Measurements from ENCODE around the gene SPOUT1. TPM values are rescaled to one million over a fixed set of nuclear protein-coding genes. Genes with fewer than 3 reads are reported as not detected.
A peak's percentile ranks its signal among the peaks of the same experiment; 100 is the strongest.
"Not testable (repeated sequence)": the region's sequence is repeated elsewhere in the genome, so short reads cannot be mapped to it uniquely, and the experiment has no call there.

Gene SPOUT1
- polyA plus RNA-seq (2011; rRNA removed) (24.3 and 25.8 TPM in 2 replicates), polyA plus RNA-seq (2017; fragmentation: RNase III; extraction: RNeasy Plus Mini Kit Qiagen cat#74134 plus additional on column Dnase treatment) (19.1 to 28.5 TPM (median 26.9 TPM) in 3 replicates), polyA minus RNA-seq (2011; rRNA and poly(A)+ RNA removed) (30.7 and 52.8 TPM in 2 replicates)
- polyA plus RNA-seq (2012; cell fraction: cytosol; rRNA removed), result 48.7 and 53.3 TPM in 2 replicates
- 139 and 144 TPM in 2 replicates for polyA plus RNA-seq (2012; cell fraction: nucleus; rRNA removed)

GRCh38 chr9:128829477-128830251 is at the start of gene SPOUT1:
TSS of gene SPOUT1 (minus strand) at chr9:128829794. CDS start at chr9:128829780, 14 bp downstream.
- 3% methylated on average over 36 of the region's 56 CpGs for WGBS (ENCODE audit: missing lambda C conversion rate)
- peak within 1 kb of the TSS; percentile 84 for H3K4me3 ChIP-seq
- H3K4me2 ChIP-seq, result peak within 1 kb of the TSS; percentile 80
- H3K4me1 ChIP-seq, result peaks cover 5% of the 10 kb centered on the region; the same call in 1 of the 3 replicates
- H3K27ac ChIP-seq, result peak within 1 kb of the TSS; percentile 83 to 94
- POLR2A ChIA-PET, result interaction anchor here (0.6 to 1.4 kb wide), 7 partner anchors 9 to 687 kb away, joined by 3 to 24 read pairs (median 4); partner anchors contain the start of gene ENDOG
- CTCF ChIA-PET, result interaction anchor here (0.5 to 1.2 kb wide), 6 partner anchors 10 to 194 kb away, joined by 3 to 12 read pairs (median 3); partner anchors contain the start of gene ENDOG
- DNase-seq (ENCODE audit: low read depth in 1 of 2, low spot score in 1 of 2) (peak; percentile 91 to 97), ATAC-seq (peak; percentile 95 to 97), FAIRE-seq (peak; percentile 54)
- H3K9me3 ChIP-seq, result no peaks in the 10 kb centered on the region
- no peak for TF ChIP-seq CBX2 (IDR thresholded peaks at IDR 0.05; ENCODE audit: borderline replicate concordance, low read depth)
- peak; percentile 91 for TF ChIP-seq POLR2A (IDR thresholded peaks at IDR 0.05; ENCODE audit: low read length)
- peak; percentile 58; the same call in 1 of the 2 replicates for TF ChIP-seq E2F6 (IDR thresholded peaks at IDR 0.05; ENCODE audit: borderline replicate concordance, low read depth)
- peak in 1 of 2 experiments; percentile 81; a peak in 3 of 5 replicates for TF ChIP-seq JUN (IDR thresholded peaks at IDR 0.05)
- 0 out of 2 replicates have a peak, but pooled peaks have one; percentile 17 for TF ChIP-seq RFX5 (IDR thresholded peaks at IDR 0.05)
- TF ChIP-seq PHF8 (IDR thresholded peaks at IDR 0.05; ENCODE audit: borderline replicate concordance, low read depth), result peak; percentile 37; the same call in 1 of the 2 replicates
- peak; percentile 91 for TF ChIP-seq KDM5A (IDR thresholded peaks at IDR 0.05)
- TF ChIP-seq, protein P1, sequence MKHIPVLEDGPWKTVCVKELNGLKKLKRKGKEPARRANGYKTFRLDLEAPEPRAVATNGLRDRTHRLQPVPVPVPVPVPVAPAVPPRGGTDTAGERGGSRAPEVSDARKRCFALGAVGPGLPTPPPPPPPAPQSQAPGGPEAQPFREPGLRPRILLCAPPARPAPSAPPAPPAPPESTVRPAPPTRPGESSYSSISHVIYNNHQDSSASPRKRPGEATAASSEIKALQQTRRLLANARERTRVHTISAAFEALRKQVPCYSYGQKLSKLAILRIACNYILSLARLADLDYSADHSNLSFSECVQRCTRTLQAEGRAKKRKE (CRISPR knock-in tag; IDR thresholded peaks at IDR 0.05; ENCODE audit: low read depth), result no peak
- no peak for TF ChIP-seq EHF (CRISPR knock-in tag; IDR thresholded peaks at IDR 0.05)
- TF ChIP-seq TFCP2L1 (CRISPR knock-in tag; IDR thresholded peaks at IDR 0.05), result 0 out of 2 replicates have a peak, but pooled peaks have one; percentile 71
- TF ChIP-seq, protein P2, sequence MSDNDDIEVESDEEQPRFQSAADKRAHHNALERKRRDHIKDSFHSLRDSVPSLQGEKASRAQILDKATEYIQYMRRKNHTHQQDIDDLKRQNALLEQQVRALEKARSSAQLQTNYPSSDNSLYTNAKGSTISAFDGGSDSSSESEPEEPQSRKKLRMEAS (IDR thresholded peaks at IDR 0.05), result peak; percentile 86

GRCh38 chr9:128877852-128878251 is 48.3 kb upstream of the SPOUT1 start:
- Histone ChIP-seq H3K27ac (peak overlapping the region; percentile 81 to 87; a peak in 5 of 6 replicates), H3K4me1 (peaks cover 60% of the 10 kb centered on the region), H3K4me3 (no peak overlapping the region), H3K9me3 (no peaks in the 10 kb centered on the region), H3K4me2 (peak overlapping the region; percentile 39; the same call in 2 of the 3 replicates)
- 87% methylated on average over 5 of the region's 5 CpGs for WGBS (ENCODE audit: missing lambda C conversion rate)
- DNase-seq (ENCODE audit: low read depth in 1 of 2, low spot score in 1 of 2) (no peak), ATAC-seq (no peak), FAIRE-seq (no peak)
- TF ChIP-seq BHLHE40 (IDR thresholded peaks at IDR 0.05; ENCODE audit: low read depth, low read length) (no peak), JUN (IDR thresholded peaks at IDR 0.05) (no peak), POLR2A (IDR thresholded peaks at IDR 0.05; ENCODE audit: low read length) (no peak), ZC3H11A (IDR thresholded peaks at IDR 0.05) (no peak), EP300 (IDR thresholded peaks at IDR 0.05) (no peak)
- CTCF ChIA-PET, result interaction anchor here (0.6 to 11.3 kb wide), 9 partner anchors 14 to 466 kb away, joined by 3 to 127 read pairs (median 6); no protein-coding TSS in a partner anchor
- POLR2A ChIA-PET, result interaction anchor here (0.6 to 0.7 kb wide), 2 partner anchors 25 to 61 kb away, joined by 3 to 4 read pairs; no protein-coding TSS in a partner anchor

DNA sequence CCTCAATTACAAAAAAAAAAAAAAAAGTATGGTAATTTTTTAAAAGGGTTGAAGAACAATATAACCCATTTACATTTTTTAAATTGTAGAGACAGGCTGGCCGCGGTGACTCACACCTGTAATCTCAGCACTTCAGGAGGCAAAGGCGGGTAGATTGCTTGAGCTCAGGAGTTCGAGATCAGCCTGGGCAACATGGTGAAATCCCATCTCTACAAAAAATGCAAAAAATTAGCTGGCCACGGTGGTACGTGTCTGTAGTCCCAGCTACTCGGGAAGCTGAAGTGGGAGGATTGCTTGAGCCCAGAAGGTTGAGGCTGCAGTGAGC is 41.3 kb upstream of the SPOUT1 start:
- H3K4me3 ChIP-seq; DNase-seq (ENCODE audit: low read depth in 1 of 2, low spot score in 1 of 2); FAIRE-seq; ATAC-seq; H3K9me3 ChIP-seq; H3K4me2 ChIP-seq: not testable (repeated sequence)
- CTCF ChIA-PET, result interaction anchor here (0.7 to 11.3 kb wide), 4 partner anchors 7 to 746 kb away, joined by 3 to 127 read pairs (median 12); partner anchors contain the start of genes KYAT1 and LRRC8A
- H3K4me1 ChIP-seq, result peaks cover 38% of the 10 kb centered on the region
- peak overlapping the region in 1 of 2 experiments; percentile 57; a peak in 1 of 6 replicates for H3K27ac ChIP-seq
- POLR2A ChIA-PET, result interaction anchor here (0.7 kb wide), 1 partner anchor 214 kb away, joined by 3 read pairs; no protein-coding TSS in a partner anchor
- 80% methylated on average over 7 of the region's 7 CpGs for WGBS (ENCODE audit: missing lambda C conversion rate)
